ENCODE measurements around the gene CEP83. TPM values are rescaled to one million over a fixed set of nuclear protein-coding genes. Genes with fewer than 3 reads are reported as not detected.

CEP83 gene
- total and polyA plus RNA-seq, 9 of the 15 experiments (the other 6 are each of a cell fraction or from before 2014, with no cell fraction given), result 5.3 to 40.5 (median 31.3) TPM

GRCh38 chr12:94326727-94327126 is 132.9 kb downstream of the CEP83 start:
- ChIA-PET POLR2A (no interaction called here), CTCF (ENCODE audit: low intra/inter-chr PET ratio) (no interaction called here)
- peaks cover 64% of the 10 kb centered on the region for H3K36me3 ChIP-seq (ENCODE audit: control insufficient read depth, insufficient read depth, low read length)
- no peak overlapping the region for H3K4me2 ChIP-seq (ENCODE audit: insufficient read depth, low read length)
- H3K9me1 ChIP-seq (ENCODE audit: control insufficient read depth, insufficient read depth, low read length), result no peaks in the 10 kb centered on the region
- no peaks in the 10 kb centered on the region for H4K20me1 ChIP-seq (replicated peaks; ENCODE audit: control insufficient read depth, insufficient read depth, low read length)
- no TSS peak for BruUV-seq (replicated peaks)
- H3K4me1 ChIP-seq (replicated peaks in 1 of 2; ENCODE audit: control insufficient read depth in 2 of 2, insufficient read depth in 2 of 2, low read length in 2 of 2), result no peaks in the 10 kb centered on the region
- no peak overlapping the region for H2AFZ ChIP-seq (ENCODE audit: low read depth, low read length)
- no peaks in the 10 kb centered on the region for H3K27me3 ChIP-seq (ENCODE audit: control insufficient read depth in 2 of 2, insufficient read depth in 2 of 2, low read length in 2 of 2)
- intact Hi-C loops (cut with micrococcal nuclease), result no loop called here
- DNase-seq (ENCODE audit: extremely low read depth in 1 of 4, low spot score in 3 of 4), result no peak
- no peak for FAIRE-seq
- no peak for ATAC-seq
- TF ChIP-seq ZBTB26 (CRISPR knock-in tag; IDR thresholded peaks at IDR 0.05) (no peak), SOX6 (IDR thresholded peaks at IDR 0.05) (no peak), ZNF24 (IDR thresholded peaks at IDR 0.05) (no peak), ZBTB7A (IDR thresholded peaks at IDR 0.05; ENCODE audit: borderline replicate concordance, control insufficient read depth, low read depth, low read length) (no peak), ZNF79 (CRISPR knock-in tag; IDR thresholded peaks at IDR 0.05; ENCODE audit: low read depth) (no peak), MAFK (IDR thresholded peaks at IDR 0.05; ENCODE audit: low read length) (no peak), JUNB (CRISPR knock-in tag; conservative IDR thresholded peaks at IDR 0.05) (no peak), RBM34 (IDR thresholded peaks at IDR 0.05; ENCODE audit: borderline replicate concordance, insufficient read depth, low read length) (no peak), STAT5A (IDR thresholded peaks at IDR 0.05; ENCODE audit: borderline replicate concordance, low read length) (no peak), ZNF277 (CRISPR knock-in tag; IDR thresholded peaks at IDR 0.05; ENCODE audit: borderline replicate concordance) (no peak)
- TF ChIP-seq, protein P1, sequence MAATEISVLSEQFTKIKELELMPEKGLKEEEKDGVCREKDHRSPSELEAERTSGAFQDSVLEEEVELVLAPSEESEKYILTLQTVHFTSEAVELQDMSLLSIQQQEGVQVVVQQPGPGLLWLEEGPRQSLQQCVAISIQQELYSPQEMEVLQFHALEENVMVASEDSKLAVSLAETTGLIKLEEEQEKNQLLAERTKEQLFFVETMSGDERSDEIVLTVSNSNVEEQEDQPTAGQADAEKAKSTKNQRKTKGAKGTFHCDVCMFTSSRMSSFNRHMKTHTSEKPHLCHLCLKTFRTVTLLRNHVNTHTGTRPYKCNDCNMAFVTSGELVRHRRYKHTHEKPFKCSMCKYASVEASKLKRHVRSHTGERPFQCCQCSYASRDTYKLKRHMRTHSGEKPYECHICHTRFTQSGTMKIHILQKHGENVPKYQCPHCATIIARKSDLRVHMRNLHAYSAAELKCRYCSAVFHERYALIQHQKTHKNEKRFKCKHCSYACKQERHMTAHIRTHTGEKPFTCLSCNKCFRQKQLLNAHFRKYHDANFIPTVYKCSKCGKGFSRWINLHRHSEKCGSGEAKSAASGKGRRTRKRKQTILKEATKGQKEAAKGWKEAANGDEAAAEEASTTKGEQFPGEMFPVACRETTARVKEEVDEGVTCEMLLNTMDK (IDR thresholded peaks at IDR 0.05; ENCODE audit: borderline replicate concordance, insufficient read depth, low read depth, low read length, poor library complexity, severe bottlenecking), result no peak
- TF ChIP-seq, protein P2, sequence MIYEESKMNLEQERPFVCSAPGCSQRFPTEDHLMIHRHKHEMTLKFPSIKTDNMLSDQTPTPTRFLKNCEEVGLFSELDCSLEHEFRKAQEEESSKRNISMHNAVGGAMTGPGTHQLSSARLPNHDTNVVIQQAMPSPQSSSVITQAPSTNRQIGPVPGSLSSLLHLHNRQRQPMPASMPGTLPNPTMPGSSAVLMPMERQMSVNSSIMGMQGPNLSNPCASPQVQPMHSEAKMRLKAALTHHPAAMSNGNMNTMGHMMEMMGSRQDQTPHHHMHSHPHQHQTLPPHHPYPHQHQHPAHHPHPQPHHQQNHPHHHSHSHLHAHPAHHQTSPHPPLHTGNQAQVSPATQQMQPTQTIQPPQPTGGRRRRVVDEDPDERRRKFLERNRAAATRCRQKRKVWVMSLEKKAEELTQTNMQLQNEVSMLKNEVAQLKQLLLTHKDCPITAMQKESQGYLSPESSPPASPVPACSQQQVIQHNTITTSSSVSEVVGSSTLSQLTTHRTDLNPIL (CRISPR knock-in tag; IDR thresholded peaks at IDR 0.05), result no peak
- TF ChIP-seq, protein P3, sequence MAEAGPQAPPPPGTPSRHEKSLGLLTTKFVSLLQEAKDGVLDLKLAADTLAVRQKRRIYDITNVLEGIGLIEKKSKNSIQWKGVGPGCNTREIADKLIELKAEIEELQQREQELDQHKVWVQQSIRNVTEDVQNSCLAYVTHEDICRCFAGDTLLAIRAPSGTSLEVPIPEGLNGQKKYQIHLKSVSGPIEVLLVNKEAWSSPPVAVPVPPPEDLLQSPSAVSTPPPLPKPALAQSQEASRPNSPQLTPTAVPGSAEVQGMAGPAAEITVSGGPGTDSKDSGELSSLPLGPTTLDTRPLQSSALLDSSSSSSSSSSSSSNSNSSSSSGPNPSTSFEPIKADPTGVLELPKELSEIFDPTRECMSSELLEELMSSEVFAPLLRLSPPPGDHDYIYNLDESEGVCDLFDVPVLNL (CRISPR knock-in tag; IDR thresholded peaks at IDR 0.05; ENCODE audit: low read depth), result no peak
- in situ Hi-C loops (cut with MboI), result no loop called here
- no peaks in the 10 kb centered on the region for H3K79me2 ChIP-seq (ENCODE audit: control insufficient read depth, insufficient read depth, low read length)
- H3K27ac ChIP-seq (ENCODE audit: extremely low read depth, low read depth, low read length), result no peak overlapping the region
- no peak overlapping the region for H3K9ac ChIP-seq (ENCODE audit: insufficient read depth in 1 of 2, low read depth in 2 of 2, low read length in 2 of 2)
- peaks cover 4% of the 10 kb centered on the region for H3K9me3 ChIP-seq (replicated peaks; ENCODE audit: control insufficient read depth, insufficient read depth, low read depth, low read length)
- H3K4me3 ChIP-seq, result no peak overlapping the region

Data from K562 (cell line).